ENCODE results near the gene MID1IP1. TPM values are rescaled to one million over a fixed set of nuclear protein-coding genes. Genes with fewer than 3 reads are reported as not detected.

The MID1IP1 gene
- total and polyA plus RNA-seq, 2 of the 13 experiments (the other 11 are each of a cell fraction or from before 2014, with no cell fraction given): 35.7 to 36.1 TPM

- peak; percentile 91 for TF ChIP-seq SP5 (CRISPR knock-in tag; IDR thresholded peaks at IDR 0.05; ENCODE audit: borderline replicate concordance, low read depth)
- peak; percentile 54 for TF ChIP-seq NFIC (IDR thresholded peaks at IDR 0.05; ENCODE audit: low read length)
- peak; percentile 65 for TF ChIP-seq HIC2 (CRISPR knock-in tag; IDR thresholded peaks at IDR 0.05; ENCODE audit: low read depth)
- no peak for TF ChIP-seq ZBTB7A (CRISPR knock-in tag; IDR thresholded peaks at IDR 0.05)
- TF ChIP-seq ZNF264 (CRISPR knock-in tag; IDR thresholded peaks at IDR 0.05): peak; percentile 30; the same call in 1 of the 2 replicates
- TF ChIP-seq ZFYVE20 (CRISPR knock-in tag; IDR thresholded peaks at IDR 0.05; ENCODE audit: borderline replicate concordance, low read depth): no peak
- TF ChIP-seq SOX5 (CRISPR knock-in tag; IDR thresholded peaks at IDR 0.05; ENCODE audit: borderline replicate concordance): 0 out of 2 replicates have a peak, but pooled peaks have one; percentile 23
- TF ChIP-seq NFKBIZ (CRISPR knock-in tag; IDR thresholded peaks at IDR 0.05): peak; percentile 42; the same call in 1 of the 2 replicates
- no peak for TF ChIP-seq KMT2B (CRISPR knock-in tag; IDR thresholded peaks at IDR 0.05)
- peak; percentile 30; the same call in 1 of the 2 replicates for TF ChIP-seq ZNF580 (CRISPR knock-in tag; IDR thresholded peaks at IDR 0.05; ENCODE audit: borderline replicate concordance, low read depth)
- no peak for TF ChIP-seq GTF3A (CRISPR knock-in tag; conservative IDR thresholded peaks at IDR 0.05)
- no peak for TF ChIP-seq PAF1 (CRISPR knock-in tag; IDR thresholded peaks at IDR 0.05)
- peak; percentile 5; the same call in 1 of the 2 replicates for TF ChIP-seq HDAC2 (CRISPR knock-in tag; IDR thresholded peaks at IDR 0.05)
- no peak for TF ChIP-seq ZNF660 (CRISPR knock-in tag; IDR thresholded peaks at IDR 0.05; ENCODE audit: borderline replicate concordance, low read depth)
- TF ChIP-seq SALL1 (CRISPR knock-in tag; IDR thresholded peaks at IDR 0.05): no peak; the same call in 1 of the 2 replicates
- TF ChIP-seq XBP1 (CRISPR knock-in tag; IDR thresholded peaks at IDR 0.05): 0 out of 2 replicates have a peak, but pooled peaks have one; percentile 53
- no peak for TF ChIP-seq ZNF710 (CRISPR knock-in tag; IDR thresholded peaks at IDR 0.05; ENCODE audit: borderline replicate concordance)
- peak; percentile 88 for TF ChIP-seq BATF2 (CRISPR knock-in tag; IDR thresholded peaks at IDR 0.05)
- TF ChIP-seq GATAD1 (CRISPR knock-in tag; IDR thresholded peaks at IDR 0.05): peak; percentile 34; the same call in 1 of the 2 replicates
- TF ChIP-seq ZNF552 (CRISPR knock-in tag; IDR thresholded peaks at IDR 0.05; ENCODE audit: borderline replicate concordance): peak; percentile 79; the same call in 1 of the 2 replicates
- TF ChIP-seq ZNF143 (CRISPR knock-in tag; IDR thresholded peaks at IDR 0.05): no peak; the same call in 1 of the 2 replicates
Measured at GRCh38 chrX:38803588-38804431, 2.6 kb downstream of the MID1IP1 start (continued).
